Right cardiac atrium (tissue), 5 donors: ENCODE data around the gene CDC14A. TPM values are rescaled to one million over a fixed set of nuclear protein-coding genes. Genes with fewer than 3 reads are reported as not detected.
A peak's percentile ranks its signal among the peaks of the same experiment; 100 is the strongest.

Experiments
- ATAC-seq, 2 donors: fragments of 200-7000 bp; cut with Tn5 transposase; one replicate each; pipeline versions ENCODE4 v1.8.0 to v1.9.1; 2020; ENCODE audit warnings: moderate library complexity in 2 of 2, mild to moderate bottlenecking in 1 of 2
- DNase-seq, 3 donors: peaks; one replicate each; pipeline ENCODE4 v3.0.0-alpha.2; 2020
- H3K27ac ChIP-seq: one replicate; pipeline ENCODE4 v1.5.1; 2013; ENCODE audit warnings: mild to moderate bottlenecking, low read length, control low read depth, moderate library complexity
- H3K27me3 ChIP-seq: one replicate; pipeline ENCODE4 v1.6.1; 2013; ENCODE audit not compliant: control insufficient read depth, insufficient read depth
- H3K4me1 ChIP-seq: one replicate; pipeline ENCODE4 v1.6.1; 2013; ENCODE audit warnings: low read length; ENCODE audit not compliant: control insufficient read depth, insufficient read depth
- H3K4me3 ChIP-seq: one replicate; pipeline ENCODE4 v1.5.1; 2013; ENCODE audit warnings: low read length, control low read depth
- H3K9me3 ChIP-seq: one replicate; pipeline ENCODE4 v1.6.1; 2013; ENCODE audit warnings: low read length; ENCODE audit not compliant: control insufficient read depth
- WGBS: extraction: QIAGEN DNeasy Blood & Tissue Kit; methylation state at CpG from one replicate; pipeline ENCODE4 v1.1.7; 2013; 5-methylcytosine and 5-hydroxymethylcytosine counted together
- intact Hi-C, 4 donors: fragments of 100-400 bp; cut with DNase I; formaldehyde crosslinking; loops; one replicate each; pipeline versions ENCODE4 v1.11.0 to v1.14.0; 2022 to 2023
- polyA plus RNA-seq: library from polyadenylated mRNA; stranded (reverse); fragments of 200-250 nt; gene quantifications from one replicate; pipeline ENCODE4 v1.2.3, GENCODE V29; 2013
- total RNA-seq, 4 donors: library from RNA; stranded (reverse); fragmentation: NEBNext Ultra II Directional; extraction: Animal tissue kit (Norgen Biotek cat#: 25700); gene quantifications; one replicate each; pipeline ENCODE4 v1.2.1, GENCODE V29; 2021
- donor health status: healthy with polysubstance abuse.
- donor health status: DM: no; HTN: yes; CAD: no.
- donor health status: DM: no; HTN: no; CAD: no.
- donor health status: DM: no; HTN: yes; CAD: no; lungs with severe emphysema.
- donor health status: DM: yes; HTN: yes; CAD: no.

Gene CDC14A
- total and polyA plus RNA-seq, 5 donors, result 1.9 to 5.2 (median 4.8) TPM

DNA sequence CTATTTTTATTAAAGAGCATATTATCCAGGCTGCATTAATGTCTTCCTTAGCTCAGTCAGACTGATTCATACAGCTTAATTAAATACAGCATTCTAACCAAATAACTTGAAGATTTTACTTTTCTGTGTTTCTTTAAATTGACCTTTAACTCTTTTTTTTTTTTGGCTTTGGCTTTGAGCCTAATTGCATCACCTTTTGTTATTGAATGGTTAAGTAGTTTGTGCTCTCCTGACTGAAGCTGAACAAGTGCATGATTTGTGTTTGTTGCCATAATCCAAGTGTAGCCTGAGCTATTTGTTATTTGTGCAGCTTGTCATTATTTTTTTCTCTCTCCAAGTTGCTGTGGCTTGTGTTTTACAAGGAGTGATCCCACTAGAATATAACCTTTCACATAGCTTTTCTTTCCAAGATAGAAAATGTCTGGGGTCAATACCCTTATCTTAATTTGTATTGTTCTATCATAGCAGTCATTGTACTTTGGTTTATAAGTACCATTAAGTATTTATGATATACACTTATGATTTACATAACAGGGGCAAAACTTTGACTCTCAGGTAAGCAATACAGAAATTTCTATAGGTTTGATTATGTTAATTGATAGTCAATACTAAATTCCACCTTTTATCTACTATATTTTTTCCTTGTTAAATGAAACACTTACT is 31.6 kb downstream of the CDC14A start:
- H3K4me1 ChIP-seq, result no peaks in the 10 kb centered on the region
- H3K9me3 ChIP-seq, result no peaks in the 10 kb centered on the region
- intact Hi-C loops, result no loop called here
- H3K4me3 ChIP-seq, result no peak overlapping the region
- H3K27me3 ChIP-seq, result no peaks in the 10 kb centered on the region
- DNase-seq (no peak), ATAC-seq (no peak)
- no peak overlapping the region for H3K27ac ChIP-seq

DNA sequence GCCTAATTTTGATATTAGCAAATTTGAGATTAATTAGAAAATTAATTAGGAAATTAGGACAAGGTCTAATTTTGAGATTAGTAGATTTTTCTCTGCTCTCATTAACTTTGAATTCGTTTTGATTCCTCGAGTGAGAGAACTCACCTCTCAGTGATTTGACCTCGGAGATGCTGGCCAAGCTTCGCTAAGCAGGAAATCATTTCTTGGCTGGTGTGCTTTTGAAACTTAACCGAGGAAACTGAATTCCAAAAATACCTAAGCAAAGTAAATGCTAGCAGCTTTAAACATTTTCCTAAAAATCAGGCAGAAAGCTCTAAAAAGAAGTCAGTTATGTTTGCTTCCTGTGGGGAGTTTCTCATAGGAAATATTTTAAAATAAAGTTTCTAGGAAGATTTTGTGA is 34.9 kb downstream of the CDC14A start:
- Histone ChIP-seq H3K27me3 (no peaks in the 10 kb centered on the region), H3K27ac (no peak overlapping the region), H3K9me3 (no peaks in the 10 kb centered on the region), H3K4me1 (no peaks in the 10 kb centered on the region), H3K4me3 (no peak overlapping the region)
- DNase-seq, result peak in 1 of 3 donors; percentile 38
- 31% methylated on average over 5 of the region's 5 CpGs for WGBS
- intact Hi-C loops, result no loop called here
- ATAC-seq, result no peak

DNA sequence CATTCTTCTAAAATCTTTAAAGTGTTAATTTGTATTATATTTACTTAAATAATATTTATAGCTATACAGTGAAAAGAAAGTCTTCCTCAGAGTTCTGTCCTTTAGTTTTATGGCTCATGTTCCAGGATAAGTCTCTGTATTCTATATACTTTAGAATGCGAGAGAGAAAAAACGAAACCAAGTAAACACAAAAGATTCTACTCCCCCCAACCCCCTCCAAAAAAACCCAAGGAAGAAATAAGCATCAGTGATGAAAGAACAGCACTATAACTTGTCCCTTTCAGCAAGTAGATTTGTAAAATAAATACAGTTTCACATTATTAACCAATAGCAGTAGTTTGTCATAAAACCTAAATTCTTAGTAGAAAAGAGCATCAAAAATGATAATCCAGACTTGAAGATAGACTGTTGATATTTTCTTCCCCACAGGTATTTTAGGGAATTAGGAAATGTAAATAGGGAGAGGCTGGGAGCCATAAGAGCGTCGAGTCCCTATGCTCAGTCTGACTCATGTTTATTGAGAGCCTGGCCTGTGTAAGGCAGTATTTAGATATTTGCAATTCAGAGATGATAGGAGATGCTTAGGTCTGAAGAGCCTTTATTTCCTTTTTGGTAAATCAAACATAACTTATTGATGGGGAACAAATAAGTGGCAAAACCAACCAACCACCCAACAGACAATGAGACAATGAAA is 35.5 kb downstream of the CDC14A start:
- ATAC-seq (no peak), DNase-seq (no peak)
- Histone ChIP-seq H3K27me3 (no peaks in the 10 kb centered on the region), H3K27ac (no peak overlapping the region), H3K9me3 (no peaks in the 10 kb centered on the region), H3K4me3 (peak overlapping the region; percentile 27), H3K4me1 (no peaks in the 10 kb centered on the region)
- 51% methylated on average over 4 of the region's 4 CpGs for WGBS
- intact Hi-C loops, result no loop called here

DNA sequence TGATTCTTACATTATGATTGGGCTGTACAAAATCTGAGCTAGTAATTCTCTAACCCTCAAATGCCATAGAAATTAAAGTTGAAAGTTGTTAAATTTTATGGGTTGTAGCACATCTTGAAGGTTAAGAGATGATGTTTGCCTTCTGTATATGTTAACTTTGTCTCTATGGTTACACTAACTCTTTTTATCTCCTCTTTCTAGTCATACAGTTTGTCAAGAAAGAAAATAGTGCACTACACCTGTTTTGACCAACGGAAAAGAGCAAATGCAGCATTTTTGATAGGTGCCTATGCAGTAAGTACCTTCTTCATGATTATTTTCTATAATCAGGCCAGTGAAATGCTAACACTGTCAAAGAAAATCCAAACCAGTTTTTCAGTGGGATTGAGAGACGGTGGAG is 38.2 kb downstream of the CDC14A start:
- intact Hi-C loops, result no loop called here
- no peak for ATAC-seq
- Histone ChIP-seq H3K27ac (no peak overlapping the region), H3K4me1 (peaks cover 1% of the 10 kb centered on the region), H3K9me3 (no peaks in the 10 kb centered on the region), H3K27me3 (no peaks in the 10 kb centered on the region), H3K4me3 (no peak overlapping the region)
- 71% methylated on average over 2 of the region's 2 CpGs for WGBS
- no peak for DNase-seq

DNA sequence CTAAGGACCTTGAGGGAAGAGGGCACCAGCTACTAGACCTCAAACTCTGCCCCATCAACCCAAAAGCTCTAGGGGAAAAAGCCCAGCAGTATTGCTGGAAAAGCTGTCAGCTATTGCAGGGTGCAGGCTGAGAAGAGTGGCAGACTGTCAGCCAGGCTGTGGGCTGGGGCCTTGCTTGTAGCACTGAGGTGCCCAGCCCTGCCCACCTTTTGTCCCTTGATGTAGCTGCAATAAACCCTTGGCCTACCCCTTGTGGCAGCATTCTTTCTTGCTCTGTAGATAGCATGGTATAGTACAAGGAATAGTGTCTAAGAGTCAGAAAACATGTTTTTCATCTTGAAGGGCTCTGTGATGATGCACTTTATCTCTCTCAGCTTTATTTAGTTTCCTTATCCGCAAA is 39.4 kb downstream of the CDC14A start:
- peaks cover 1% of the 10 kb centered on the region for H3K4me1 ChIP-seq
- intact Hi-C loops, result no loop called here
- H3K4me3 ChIP-seq, result no peak overlapping the region
- 40% methylated on average over 1 of the region's 1 CpG for WGBS
- H3K27me3 ChIP-seq, result no peaks in the 10 kb centered on the region
- DNase-seq (peak in 1 of 3 donors; percentile 42), ATAC-seq (no peak)
- H3K27ac ChIP-seq, result no peak overlapping the region
- H3K9me3 ChIP-seq, result no peaks in the 10 kb centered on the region

DNA sequence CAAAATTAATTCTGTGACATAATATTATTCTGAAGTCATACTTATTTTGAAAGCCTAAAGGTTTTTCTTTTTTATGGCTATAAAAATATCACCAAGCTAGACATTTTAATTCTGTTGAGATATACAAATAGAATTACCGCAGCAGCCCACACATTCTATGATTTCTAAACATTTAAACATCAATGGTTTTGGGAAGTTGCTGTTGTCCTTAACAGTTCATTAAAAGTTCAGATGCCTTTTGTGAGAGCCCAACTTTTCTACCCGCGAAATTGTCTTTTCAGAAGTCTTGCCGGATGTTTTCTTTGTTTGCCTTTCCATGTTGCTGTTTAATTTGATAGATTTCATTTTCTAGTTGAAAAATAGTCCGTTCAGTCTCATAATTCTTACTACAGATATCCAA is 40.5 kb downstream of the CDC14A start:
- Histone ChIP-seq H3K27me3 (no peaks in the 10 kb centered on the region), H3K27ac (no peak overlapping the region), H3K4me3 (no peak overlapping the region), H3K9me3 (no peaks in the 10 kb centered on the region), H3K4me1 (peaks cover 1% of the 10 kb centered on the region)
- intact Hi-C loops, result no loop called here
- no peak for DNase-seq
- no peak for ATAC-seq
- 72% methylated on average over 5 of the region's 5 CpGs for WGBS

DNA sequence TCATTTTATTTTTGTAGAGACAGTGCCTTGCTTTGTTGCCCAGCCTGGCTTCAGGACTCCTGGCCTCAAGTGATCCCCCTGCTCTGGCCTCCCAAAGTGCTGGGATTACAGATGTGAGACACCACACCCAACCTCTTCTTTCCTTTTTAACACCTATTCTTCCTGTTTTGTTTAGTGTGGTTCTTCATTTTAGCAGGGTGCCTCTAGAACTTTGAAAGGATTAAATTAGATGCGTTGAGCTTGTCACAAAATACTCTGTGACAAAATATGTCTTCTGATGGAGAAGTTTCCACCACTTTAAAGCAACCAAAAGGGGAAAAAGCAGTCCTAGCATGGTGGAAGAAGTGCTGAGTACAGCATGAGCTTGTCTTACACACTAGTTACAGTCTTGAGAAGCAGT is 42.0 kb downstream of the CDC14A start:
- Histone ChIP-seq H3K27me3 (no peaks in the 10 kb centered on the region), H3K4me3 (no peak overlapping the region), H3K9me3 (no peaks in the 10 kb centered on the region), H3K4me1 (peaks cover 1% of the 10 kb centered on the region), H3K27ac (no peak overlapping the region)
- WGBS, result 74% methylated on average over 1 of the region's 1 CpG
- peak in 1 of 2 donors; percentile 19 for ATAC-seq
- intact Hi-C loops, result no loop called here
- peak in 1 of 3 donors; percentile 36 for DNase-seq

DNA sequence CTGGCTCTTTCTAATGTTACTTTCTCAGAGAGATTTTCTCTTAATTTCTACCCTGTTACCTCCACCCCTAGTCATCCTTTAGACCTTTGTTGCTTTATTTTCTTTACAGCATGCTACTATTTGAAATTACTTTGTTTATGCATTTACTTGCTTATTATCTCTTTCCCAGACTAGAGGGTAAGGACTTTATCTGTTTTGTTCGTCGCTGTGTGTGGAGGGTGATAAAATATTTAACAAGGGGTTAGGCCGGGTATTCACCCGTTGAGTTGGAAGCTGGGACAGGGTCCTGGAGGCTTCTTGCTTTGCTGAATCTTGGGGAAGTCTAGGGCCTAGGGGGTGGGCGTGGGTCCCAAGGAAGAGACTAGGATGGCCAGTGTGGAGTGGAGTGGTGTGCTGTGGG is 43.6 kb downstream of the CDC14A start:
- intact Hi-C loops, result loop anchor here in 1 of 4 donors (5.0 kb wide), 1 partner anchor 39 kb away; no protein-coding TSS in a partner anchor
- H3K27me3 ChIP-seq, result no peaks in the 10 kb centered on the region
- 80% methylated on average over 5 of the region's 5 CpGs for WGBS
- H3K4me3 ChIP-seq, result no peak overlapping the region
- no peak for ATAC-seq
- H3K4me1 ChIP-seq, result peaks cover 3% of the 10 kb centered on the region
- no peak for DNase-seq
- H3K27ac ChIP-seq, result no peak overlapping the region
- H3K9me3 ChIP-seq, result no peaks in the 10 kb centered on the region

DNA sequence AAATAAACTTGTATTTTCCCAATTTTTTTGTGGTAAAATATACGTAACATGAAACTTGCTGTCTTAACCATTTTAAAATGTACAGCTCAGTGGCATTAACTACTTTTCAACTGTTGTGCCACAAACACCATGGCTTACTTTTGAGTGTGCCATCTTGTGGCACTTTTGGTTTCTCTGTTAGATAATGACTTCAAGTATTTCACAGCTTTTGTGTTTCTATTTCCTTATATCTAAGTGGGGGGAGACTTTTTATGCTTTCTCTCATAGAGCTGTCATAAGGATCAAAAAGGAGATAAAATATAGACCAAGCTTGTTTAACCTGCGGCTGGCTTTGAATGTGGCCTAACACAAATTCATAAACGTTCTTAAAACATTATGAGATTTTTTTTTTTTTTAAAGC is 44.3 kb downstream of the CDC14A start:
- Histone ChIP-seq H3K27me3 (no peaks in the 10 kb centered on the region), H3K4me1 (peaks cover 3% of the 10 kb centered on the region), H3K27ac (no peak overlapping the region), H3K4me3 (no peak overlapping the region), H3K9me3 (no peaks in the 10 kb centered on the region)
- DNase-seq (no peak), ATAC-seq (no peak)
- intact Hi-C loops, result loop anchor here in 1 of 4 donors (5.0 kb wide), 1 partner anchor 39 kb away; no protein-coding TSS in a partner anchor
- 93% methylated on average over 3 of the region's 3 CpGs for WGBS

DNA sequence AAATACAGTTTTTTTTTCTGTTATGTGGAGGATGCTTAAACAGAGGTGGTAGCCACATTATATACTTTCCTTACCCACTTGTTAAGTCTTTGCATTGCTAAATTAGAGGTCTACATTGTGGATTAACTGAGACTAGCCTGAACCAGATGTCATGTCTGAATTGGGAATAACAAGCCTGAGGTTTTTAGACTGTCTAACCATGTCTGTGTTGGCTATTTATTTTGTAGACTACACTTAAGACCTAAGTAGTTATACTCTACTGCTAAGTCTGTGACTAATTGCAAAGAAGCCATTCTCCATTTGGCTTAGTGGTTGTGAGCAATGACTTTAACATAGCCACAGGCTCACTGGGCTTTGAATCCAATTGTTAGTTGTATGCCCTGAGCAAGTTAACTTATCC is 45.4 kb downstream of the CDC14A start:
- H3K4me3 ChIP-seq, result no peak overlapping the region
- peaks cover 3% of the 10 kb centered on the region for H3K4me1 ChIP-seq
- no peak overlapping the region for H3K27ac ChIP-seq
- intact Hi-C loops, result loop anchor here in 1 of 4 donors (5.0 kb wide), 1 partner anchor 40 kb away; no protein-coding TSS in a partner anchor
- DNase-seq (no peak), ATAC-seq (no peak)
- H3K27me3 ChIP-seq, result no peaks in the 10 kb centered on the region
- H3K9me3 ChIP-seq, result no peaks in the 10 kb centered on the region

DNA sequence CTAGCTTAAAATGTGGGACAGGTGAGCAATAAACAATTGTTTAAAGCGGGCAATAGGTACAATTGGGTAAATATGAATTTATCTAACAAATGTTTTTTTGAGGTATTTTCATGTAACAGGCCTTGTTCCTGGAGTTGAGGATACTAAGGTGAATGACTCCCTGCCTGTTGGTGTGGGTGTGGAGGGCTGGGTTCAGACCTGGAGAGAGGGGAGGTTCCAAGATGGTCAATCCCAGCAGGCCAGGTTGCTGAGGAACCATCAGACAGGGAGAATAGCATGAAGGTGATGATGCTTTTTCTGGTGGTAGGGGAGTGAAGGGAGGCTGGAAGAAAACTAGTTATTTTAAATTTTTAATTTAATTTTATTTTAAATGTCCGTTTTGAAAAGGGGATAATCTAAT is 46.3 kb downstream of the CDC14A start:
- no peak overlapping the region for H3K27ac ChIP-seq
- no peak for ATAC-seq

More for the DNA sequence above, 46.3 kb downstream of the CDC14A start:
- intact Hi-C loops, result loop anchor here in 1 of 4 donors (5.0 kb wide), 1 partner anchor 41 kb away; no protein-coding TSS in a partner anchor
- peaks cover 3% of the 10 kb centered on the region for H3K4me1 ChIP-seq
- H3K27me3 ChIP-seq, result no peaks in the 10 kb centered on the region
- no peak for DNase-seq
- no peak overlapping the region for H3K4me3 ChIP-seq
- no peaks in the 10 kb centered on the region for H3K9me3 ChIP-seq
- WGBS, result 92% methylated on average over 2 of the region's 2 CpGs
